Activated gamma-delta T cell (primary cell): ENCODE results near the gene TIAL1.
"Not testable (repeated sequence)": the region's sequence is repeated elsewhere in the genome, so short reads cannot be mapped to it uniquely, and the experiment has no call there.

Source experiments
- DNase-seq: peaks from one replicate; lab custom pipeline; 2025; lab: John Stamatoyannopoulos, UW

TIAL1 gene

DNA sequence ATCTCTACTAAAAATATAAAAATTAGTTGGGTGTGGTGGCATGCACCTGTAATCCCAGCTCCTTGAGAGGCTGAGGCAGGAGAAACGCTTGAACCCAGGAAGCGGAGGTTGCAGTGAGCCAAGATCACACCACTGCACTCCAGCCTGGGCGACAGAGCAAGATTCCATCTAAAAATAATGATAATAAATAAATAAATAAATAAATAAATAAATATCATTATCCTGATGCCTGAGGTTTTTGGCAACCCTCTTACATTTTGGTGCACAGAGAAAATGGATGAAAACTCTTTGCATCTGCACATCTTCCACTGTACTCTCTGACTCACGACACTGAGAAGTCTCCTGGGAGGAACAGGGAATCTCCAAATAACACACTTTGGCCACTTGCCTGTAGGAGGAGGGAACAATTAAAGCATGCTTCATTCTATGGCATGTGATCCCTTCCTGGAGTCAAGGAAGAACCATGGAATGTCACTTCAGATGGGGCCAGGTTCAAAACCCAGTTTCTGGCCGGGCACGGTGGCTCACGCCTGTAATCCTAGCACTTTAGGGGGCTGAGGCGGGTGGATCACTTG is 68.0 kb downstream of the TIAL1 start:
- DNase-seq, result not testable (repeated sequence)

DNA sequence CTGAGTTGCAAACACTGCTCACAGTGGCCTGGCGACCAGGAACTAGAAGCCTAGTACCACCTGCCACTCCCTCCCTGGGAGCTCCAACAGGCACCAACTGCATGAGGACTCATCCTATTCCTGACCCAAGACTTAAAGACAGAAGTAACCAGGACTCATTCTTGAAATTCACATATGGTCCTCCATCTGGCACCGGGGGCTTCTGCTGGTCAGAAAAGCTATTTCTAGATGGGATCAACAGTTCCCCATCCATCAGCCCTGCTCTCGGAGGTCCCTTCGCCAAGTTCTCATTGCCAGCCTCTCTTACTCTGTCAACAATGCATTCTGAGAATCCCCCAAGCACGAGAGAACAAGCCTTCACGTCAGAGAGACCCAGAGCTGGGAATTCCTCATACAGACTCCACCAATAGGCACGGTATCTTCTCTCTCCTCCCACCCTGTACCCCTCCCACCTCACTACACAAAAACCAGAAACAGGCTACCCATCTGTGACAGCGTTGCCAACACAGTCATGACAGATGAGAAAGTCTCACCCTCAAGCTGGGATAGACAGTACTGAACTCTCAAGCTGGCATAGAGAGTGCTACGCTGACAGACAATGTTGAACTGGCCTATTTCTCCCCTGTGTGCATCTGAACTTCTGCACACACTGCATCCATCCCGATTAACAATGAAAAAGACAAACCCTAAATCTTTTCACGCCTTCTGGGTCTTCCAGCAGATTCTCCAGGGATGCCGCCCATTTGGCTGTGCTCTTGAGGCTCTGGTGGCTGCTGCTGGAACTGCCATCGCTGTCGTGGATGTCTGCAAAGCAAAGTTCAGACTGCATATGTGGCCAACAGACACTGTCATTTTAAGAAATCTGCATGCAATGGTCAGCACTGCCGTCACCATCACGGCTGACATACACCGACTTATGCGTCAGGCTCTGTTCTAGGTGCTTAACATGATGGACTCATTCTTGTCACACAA is 69.9 kb downstream of the TIAL1 start:
- DNase-seq, result no peak

DNA sequence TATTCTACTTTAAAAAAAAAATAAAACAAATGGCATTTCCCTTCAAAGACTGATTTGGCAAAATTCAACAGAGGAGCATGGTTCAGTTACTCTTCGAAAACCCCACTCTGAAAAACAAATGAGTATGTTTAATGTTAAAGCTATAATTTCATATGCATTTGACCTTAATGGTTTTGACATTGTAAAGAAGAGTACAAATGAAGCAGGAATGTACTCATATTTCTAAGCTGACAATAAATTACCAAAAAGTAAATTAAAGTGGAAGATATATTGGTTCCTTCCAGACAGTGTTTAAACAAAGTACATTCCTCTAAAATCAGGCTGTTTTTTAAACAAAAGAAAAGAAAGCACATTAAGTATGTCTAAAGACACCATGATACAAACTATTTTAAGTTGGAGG is 70.6 kb downstream of the TIAL1 start:
- no peak for DNase-seq

DNA sequence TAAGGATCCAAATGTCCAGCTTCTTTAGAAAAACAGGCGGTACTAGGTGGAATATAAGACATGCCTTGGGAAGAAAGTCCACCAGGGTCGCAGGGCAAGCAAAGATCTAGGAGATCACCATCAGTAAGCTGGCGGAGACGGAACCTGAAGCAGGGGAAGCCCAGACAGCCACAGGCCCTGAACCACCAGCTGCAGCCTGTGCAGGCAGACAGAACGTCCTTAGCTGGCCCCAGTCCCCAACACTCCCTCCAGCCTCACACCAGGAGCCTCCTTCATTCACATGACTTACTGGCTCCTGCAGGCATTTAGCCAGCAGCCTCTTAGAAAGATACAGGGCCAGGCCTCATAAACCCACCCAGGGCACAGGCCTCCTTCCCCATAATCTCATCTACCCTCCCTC is 71.6 kb downstream of the TIAL1 start:
- no peak for DNase-seq

DNA sequence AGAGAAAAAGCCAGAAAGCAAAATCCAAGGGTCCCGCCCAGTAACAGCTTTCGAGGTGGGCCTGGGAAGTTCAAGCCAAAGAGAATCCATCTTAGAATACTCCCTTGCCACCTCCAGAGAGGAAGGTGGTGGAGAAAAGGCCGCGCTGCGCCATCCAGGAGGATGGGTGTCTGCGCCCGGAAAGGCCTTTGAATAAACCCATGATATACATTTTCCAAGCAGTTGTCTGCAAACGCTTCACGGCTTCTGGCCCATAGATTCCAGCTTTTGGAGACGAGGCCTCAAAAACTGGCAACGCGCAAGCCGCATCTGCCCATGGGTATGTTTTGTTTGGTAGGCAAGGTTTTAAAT is 72.1 kb downstream of the TIAL1 start:
- no peak for DNase-seq

DNA sequence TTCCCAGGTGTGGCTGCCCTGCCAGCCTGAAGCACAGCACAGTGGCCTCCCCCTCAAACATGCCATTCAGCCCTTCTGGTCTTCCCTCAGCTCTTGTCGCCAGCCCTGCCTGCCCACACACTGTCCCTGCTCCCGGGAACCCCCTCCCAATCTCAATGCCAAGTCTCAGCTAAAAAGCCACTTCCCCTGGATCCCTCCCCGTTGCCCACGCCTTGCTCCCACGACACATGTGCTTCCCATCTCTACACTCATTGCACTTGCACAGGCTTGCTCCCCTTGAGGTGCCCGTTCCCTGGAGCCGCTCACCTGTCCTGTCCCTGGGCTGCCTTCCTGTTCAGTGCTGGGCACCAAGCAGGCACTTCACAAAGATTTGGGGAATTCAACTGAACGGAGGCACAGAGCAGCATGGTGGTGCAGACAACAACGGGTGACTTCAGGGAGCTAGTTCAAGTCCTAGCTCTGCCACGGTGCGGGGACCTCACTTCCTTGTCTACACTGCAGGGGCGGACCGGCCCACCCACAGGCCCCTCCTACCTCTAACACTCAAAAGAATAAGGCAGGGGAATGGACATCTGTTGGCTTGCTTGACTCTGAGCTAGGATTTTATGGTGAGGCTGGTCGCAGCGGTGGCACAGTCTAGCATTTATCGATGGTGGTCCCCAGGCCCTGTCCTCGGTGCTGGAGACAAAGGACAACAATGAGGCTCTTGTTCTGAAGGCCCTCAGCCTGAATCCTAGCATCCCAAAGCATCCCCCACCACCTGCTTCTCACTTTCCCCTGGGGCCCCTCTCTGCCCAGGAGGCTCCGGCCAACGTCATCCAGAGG is 72.7 kb downstream of the TIAL1 start:
- DNase-seq, result no peak
